Liver (tissue), 9 donors: ENCODE measurements around the gene SON. TPM values are rescaled to one million over a fixed set of nuclear protein-coding genes. Genes with fewer than 3 reads are reported as not detected.

Source experiments
- DNase-seq: peaks from one replicate; pipeline ENCODE4 v3.0.0-alpha.2; 2017; ENCODE audit warnings: low spot score
- H3K27ac ChIP-seq, 2 donors: one replicate each; pipeline ENCODE4 v1.7.0; 2013; ENCODE audit warnings: inconsistent platforms in 2 of 2, low read length in 2 of 2, control low read depth in 1 of 2, low read depth in 1 of 2, mild to moderate bottlenecking in 1 of 2
- H3K27me3 ChIP-seq, 4 donors: one replicate each; pipeline versions ENCODE4 v1.6.1 to v1.7.0; 2013; ENCODE audit warnings: low read length in 3 of 4, inconsistent platforms in 1 of 4, mild to moderate bottlenecking in 1 of 4, moderate library complexity in 1 of 4; ENCODE audit not compliant: control insufficient read depth in 4 of 4, insufficient read depth in 4 of 4
- H3K36me3 ChIP-seq, 4 donors: one replicate each; pipeline versions ENCODE4 v1.6.1 to v1.7.0; 2013; ENCODE audit warnings: low read length in 3 of 4, mild to moderate bottlenecking in 3 of 4, low read depth in 1 of 4, moderate library complexity in 1 of 4; ENCODE audit not compliant: control insufficient read depth in 4 of 4, insufficient read depth in 3 of 4
- H3K4me1 ChIP-seq, 4 donors: one replicate each; pipeline versions ENCODE4 v1.6.1 to v1.7.0; 2013; ENCODE audit warnings: low read length in 3 of 4, mild to moderate bottlenecking in 3 of 4, moderate library complexity in 1 of 4; ENCODE audit not compliant: control insufficient read depth in 4 of 4, insufficient read depth in 4 of 4
- H3K4me3 ChIP-seq, 3 donors: one replicate each; pipeline versions ENCODE4 v1.6.1 to v1.7.0; 2013; ENCODE audit warnings: low read length in 3 of 3, control low read depth in 1 of 3, low read depth in 1 of 3, mild to moderate bottlenecking in 1 of 3
- H3K9ac ChIP-seq, 2 donors: one replicate each; pipeline ENCODE4 v1.7.0; 2013; ENCODE audit warnings: low read length in 2 of 2, mild to moderate bottlenecking in 2 of 2, moderate library complexity in 2 of 2, control low read depth in 1 of 2, low read depth in 1 of 2
- H3K9me3 ChIP-seq, 4 donors: one replicate each; pipeline versions ENCODE4 v1.6.1 to v1.7.0; 2013; ENCODE audit warnings: low read length in 3 of 4; ENCODE audit not compliant: control insufficient read depth in 4 of 4
- CTCF ChIP-seq: fragments of 150-350 bp; IDR thresholded peaks from 2 replicates; pipeline ENCODE4 v1.5.1; 2017; ENCODE audit warnings: improper control_type of control experiment, low read depth, low read length; ENCODE audit not compliant: missing input control
- EGR1 ChIP-seq, 2 donors: IDR thresholded peaks; 2 replicates each; pipeline ENCODE4 v1.6.1; 2016 to 2018; ENCODE audit warnings: antibody characterized with exemption in 2 of 2, low read depth in 2 of 2
- FOXA1 ChIP-seq: IDR thresholded peaks from 2 replicates; pipeline ENCODE4 v1.6.1; 2016; ENCODE audit warnings: antibody characterized with exemption
- FOXA2 ChIP-seq: IDR thresholded peaks from 2 replicates; pipeline ENCODE4 v1.6.1; 2016; ENCODE audit warnings: antibody characterized with exemption
- GABPA ChIP-seq, 2 donors: IDR thresholded peaks in 1 of 2; conservative IDR thresholded peaks in 1 of 2; 2 replicates each; pipeline ENCODE4 v1.6.1; 2016; ENCODE audit warnings: antibody characterized with exemption in 2 of 2, mild to moderate bottlenecking in 1 of 2, moderate library complexity in 1 of 2
- HNF4A ChIP-seq, 2 donors: conservative IDR thresholded peaks; 2 replicates each; pipeline ENCODE4 v1.6.1; 2016; ENCODE audit warnings: antibody characterized with exemption in 2 of 2, mild to moderate bottlenecking in 2 of 2
- HNF4G ChIP-seq: IDR thresholded peaks from 2 replicates; pipeline ENCODE4 v1.6.1; 2016; ENCODE audit warnings: antibody characterized with exemption
- JUND ChIP-seq, 2 donors: IDR thresholded peaks; 2 replicates each; pipeline ENCODE4 v1.6.1; 2016; ENCODE audit warnings: antibody characterized with exemption in 2 of 2
- NR2F2 ChIP-seq: IDR thresholded peaks from 2 replicates; pipeline ENCODE4 v1.6.1; 2016; ENCODE audit warnings: antibody characterized with exemption
- RAD21 ChIP-seq, 2 donors: IDR thresholded peaks; 2 replicates each; pipeline ENCODE4 v1.6.1; 2016; ENCODE audit warnings: antibody characterized with exemption in 2 of 2, mild to moderate bottlenecking in 2 of 2
- REST ChIP-seq: IDR thresholded peaks from 2 replicates; pipeline ENCODE4 v1.6.1; 2016; ENCODE audit warnings: antibody characterized with exemption, mild to moderate bottlenecking
- RXRA ChIP-seq, 2 donors: IDR thresholded peaks; 2 replicates each; pipeline ENCODE4 v1.6.1; 2017 to 2018; ENCODE audit warnings: antibody characterized with exemption in 2 of 2, mild to moderate bottlenecking in 1 of 2
- SP1 ChIP-seq: IDR thresholded peaks from 2 replicates; pipeline ENCODE4 v1.6.1; 2018; ENCODE audit warnings: antibody characterized with exemption, mild to moderate bottlenecking
- TAF1 ChIP-seq: conservative IDR thresholded peaks from 2 replicates; pipeline ENCODE4 v1.6.1; 2016; ENCODE audit warnings: antibody characterized with exemption, mild to moderate bottlenecking
- YY1 ChIP-seq: IDR thresholded peaks from 2 replicates; pipeline ENCODE4 v1.6.1; 2016; ENCODE audit warnings: antibody characterized with exemption, mild to moderate bottlenecking
- WGBS: extraction: QIAGEN DNeasy Blood & Tissue Kit; methylation state at CpG from one replicate; pipeline ENCODE4 v1.1.7; 2013; 5-methylcytosine and 5-hydroxymethylcytosine counted together
- polyA plus RNA-seq, 2 donors: library from polyadenylated mRNA; stranded (reverse) in 1 of 2; unstranded in 1 of 2; fragments of 200-250 nt in 1 of 2; fragments of >200 nt in 1 of 2; fragmentation: Nextera tagmentation in 1 of 2; extraction: Ambion mirVana in 1 of 2; gene quantifications; one replicate each; pipeline versions ENCODE4 v1.2.1 to v1.2.3, GENCODE V29; 2013 to 2015
- total RNA-seq, 2 donors: library from RNA; depleted of rRNA; stranded (reverse); fragments of >200 nt; gene quantifications; one replicate each; pipeline ENCODE4 v1.2.3, GENCODE V29; 2014
- TF ChIP-seq, protein P1 (sequence below): IDR thresholded peaks from 2 replicates; pipeline ENCODE4 v1.6.1; 2016; ENCODE audit warnings: antibody characterized with exemption
- TF ChIP-seq, protein P2 (sequence below): IDR thresholded peaks from 2 replicates; pipeline ENCODE4 v1.6.1; 2016; ENCODE audit warnings: antibody characterized with exemption
- TF ChIP-seq, protein P3 (sequence below): IDR thresholded peaks from 2 replicates; pipeline ENCODE4 v1.6.1; 2016; ENCODE audit warnings: antibody characterized with exemption
- donor health status: healthy.
- donor health status: healthy.
- donor health status: healthy.
- donor health status: healthy.
- donor health status: healthy.

SON gene
- total and polyA plus RNA-seq, 4 donors: 42.7 to 264 (median 157) TPM

DNA sequence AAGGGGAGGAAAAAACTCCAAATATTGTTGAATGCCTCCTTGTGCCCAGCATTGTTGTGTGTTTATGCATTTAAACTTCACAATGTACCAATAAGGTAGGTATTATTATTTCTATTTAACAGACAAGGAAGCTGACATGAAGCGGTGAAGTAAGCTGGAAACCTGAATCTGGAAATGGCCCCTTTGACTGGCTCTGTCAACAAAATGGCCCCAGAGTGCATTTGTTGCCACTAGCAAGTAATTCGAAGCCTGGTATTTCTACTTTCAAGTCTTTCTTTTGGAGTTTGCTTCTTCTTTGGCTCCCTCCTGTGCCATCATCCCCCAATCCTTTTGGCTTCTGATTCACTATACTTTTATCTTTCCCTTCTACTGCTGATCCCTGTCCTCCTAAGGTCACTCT is 75.6 kb downstream of the SON start:
- H3K36me3 ChIP-seq: peaks cover 3 to 14% (median 5%) of the 10 kb centered on the region in 4 donors
- TF ChIP-seq GABPA (IDR thresholded peaks at IDR 0.05 in 1 of 2, conservative IDR thresholded peaks at IDR 0.05 in 1 of 2) (no peak), CTCF (no peak), REST (no peak)
- DNase-seq: no peak
- H3K27me3 ChIP-seq: no peaks in the 10 kb centered on the region
- H3K9me3 ChIP-seq: no peaks in the 10 kb centered on the region
- H3K27ac ChIP-seq: no peak overlapping the region
- H3K9ac ChIP-seq: no peak overlapping the region
- H3K4me1 ChIP-seq: no peaks in the 10 kb centered on the region
- 98% methylated on average over 2 of the region's 2 CpGs for WGBS
- H3K4me3 ChIP-seq: no peak overlapping the region

GRCh38 chr21:33619726-33620125 is 76.9 kb downstream of the SON start:
- WGBS: 93% methylated on average over 4 of the region's 4 CpGs
- Histone ChIP-seq H3K4me1 (no peaks in the 10 kb centered on the region), H3K9ac (no peak overlapping the region), H3K4me3 (no peak overlapping the region), H3K9me3 (no peaks in the 10 kb centered on the region), H3K36me3 (peaks cover 2 to 13% (median 6%) of the 10 kb centered on the region in 4 donors), H3K27me3 (no peaks in the 10 kb centered on the region), H3K27ac (no peak overlapping the region)
- no peak for DNase-seq
- no peak for TF ChIP-seq RAD21 (IDR thresholded peaks at IDR 0.05)
- TF ChIP-seq, protein P1, sequence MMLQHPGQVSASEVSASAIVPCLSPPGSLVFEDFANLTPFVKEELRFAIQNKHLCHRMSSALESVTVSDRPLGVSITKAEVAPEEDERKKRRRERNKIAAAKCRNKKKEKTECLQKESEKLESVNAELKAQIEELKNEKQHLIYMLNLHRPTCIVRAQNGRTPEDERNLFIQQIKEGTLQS: no peak
- TF ChIP-seq HNF4G: no peak
- TF ChIP-seq, protein P2, sequence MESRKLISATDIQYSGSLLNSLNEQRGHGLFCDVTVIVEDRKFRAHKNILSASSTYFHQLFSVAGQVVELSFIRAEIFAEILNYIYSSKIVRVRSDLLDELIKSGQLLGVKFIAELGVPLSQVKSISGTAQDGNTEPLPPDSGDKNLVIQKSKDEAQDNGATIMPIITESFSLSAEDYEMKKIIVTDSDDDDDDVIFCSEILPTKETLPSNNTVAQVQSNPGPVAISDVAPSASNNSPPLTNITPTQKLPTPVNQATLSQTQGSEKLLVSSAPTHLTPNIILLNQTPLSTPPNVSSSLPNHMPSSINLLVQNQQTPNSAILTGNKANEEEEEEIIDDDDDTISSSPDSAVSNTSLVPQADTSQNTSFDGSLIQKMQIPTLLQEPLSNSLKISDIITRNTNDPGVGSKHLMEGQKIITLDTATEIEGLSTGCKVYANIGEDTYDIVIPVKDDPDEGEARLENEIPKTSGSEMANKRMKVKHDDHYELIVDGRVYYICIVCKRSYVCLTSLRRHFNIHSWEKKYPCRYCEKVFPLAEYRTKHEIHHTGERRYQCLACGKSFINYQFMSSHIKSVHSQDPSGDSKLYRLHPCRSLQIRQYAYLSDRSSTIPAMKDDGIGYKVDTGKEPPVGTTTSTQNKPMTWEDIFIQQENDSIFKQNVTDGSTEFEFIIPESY: no peak
- TF ChIP-seq YY1: no peak
- TF ChIP-seq SP1: no peak
- TF ChIP-seq JUND (IDR thresholded peaks at IDR 0.05): no peak
- no peak for TF ChIP-seq HNF4A (conservative IDR thresholded peaks at IDR 0.05)
- TF ChIP-seq CTCF: no peak
- no peak for TF ChIP-seq NR2F2
- TF ChIP-seq GABPA (IDR thresholded peaks at IDR 0.05 in 1 of 2, conservative IDR thresholded peaks at IDR 0.05 in 1 of 2): no peak
- TF ChIP-seq EGR1 (IDR thresholded peaks at IDR 0.05; ENCODE audit: low read depth in 2 of 2): no peak
- no peak for TF ChIP-seq REST
- no peak for TF ChIP-seq TAF1
- TF ChIP-seq, protein P3, sequence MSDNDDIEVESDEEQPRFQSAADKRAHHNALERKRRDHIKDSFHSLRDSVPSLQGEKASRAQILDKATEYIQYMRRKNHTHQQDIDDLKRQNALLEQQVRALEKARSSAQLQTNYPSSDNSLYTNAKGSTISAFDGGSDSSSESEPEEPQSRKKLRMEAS: no peak
- no peak for TF ChIP-seq FOXA1
- TF ChIP-seq RXRA (IDR thresholded peaks at IDR 0.05): no peak
- TF ChIP-seq FOXA2: no peak
